Measurements from ENCODE around the gene YBEY. TPM values are rescaled to one million over a fixed set of nuclear protein-coding genes. Genes with fewer than 3 reads are reported as not detected.

The YBEY gene
- total RNA-seq (2021; fragmentation: NEBNext Ultra II Directional; extraction: Animal tissue kit (Norgen Biotek cat#: 25700)) (26.6 and 26.9 TPM in 2 replicates), polyA plus RNA-seq (2011; rRNA removed) (23.7 and 31.9 TPM in 2 replicates), polyA minus RNA-seq (2011; rRNA and poly(A)+ RNA removed) (19.1 and 20.3 TPM in 2 replicates)
- polyA plus RNA-seq (2011; cell fraction: cytosol; rRNA removed), result 32.7 TPM
- 12.1 TPM for polyA plus RNA-seq (2011; cell fraction: nucleus; rRNA removed)
- 28.6 to 46.1 TPM (median 29.9 TPM) in 4 replicates for polyA plus RNA-seq (2012, experiment 1 of 2)
- 36.9 TPM for polyA plus RNA-seq (2012, experiment 2 of 2)
- polyA plus RNA-seq (2013, experiment 1 of 2), result 23.5 TPM
- polyA plus RNA-seq (2013, experiment 2 of 2), result 21.8 TPM
- 16.4 TPM for polyA minus RNA-seq (2011; cell fraction: cytosol; rRNA and poly(A)+ RNA removed)
- 12.5 TPM for polyA minus RNA-seq (2011; cell fraction: nucleus; rRNA and poly(A)+ RNA removed)
- long read RNA-seq, experiment 1, partial matches to known transcripts, result 5 of 17 reads
- long read RNA-seq, experiment 1, other reads (novel, unspliced or antisense), result 2 of 17 reads
- long read RNA-seq, experiment 2, partial matches to known transcripts, result 0 of 8 reads
- long read RNA-seq, experiment 2, other reads (novel, unspliced or antisense), result 1 of 8 reads

GRCh38 chr21:46285761-46286647, at the start of gene YBEY:
TSS of gene YBEY (plus strand) at chr21:46286342. CDS start at chr21:46286914, 572 bp downstream.
- Histone ChIP-seq H3K23ac (ENCODE audit: insufficient read length) (no peak within 1 kb of the TSS), H3K27ac (ENCODE audit: low read depth, low read length) (peak within 1 kb of the TSS; percentile 82), H2AFZ (ENCODE audit: low read length) (no peak within 1 kb of the TSS), H2BK12ac (ENCODE audit: low read depth, low read length) (no peak within 1 kb of the TSS), H3K4me2 (ENCODE audit: insufficient read depth in 1 of 2, low read depth in 2 of 2, low read length in 2 of 2) (peak within 1 kb of the TSS; percentile 62 to 71), H4K91ac (replicated peaks; ENCODE audit: insufficient read length, low read length) (no peak within 1 kb of the TSS), H2BK15ac (ENCODE audit: low read length) (no peak within 1 kb of the TSS), H3K27me3 (replicated peaks in 1 of 4; ENCODE audit: control insufficient read depth in 3 of 4, extremely low read depth in 1 of 4, insufficient read depth in 3 of 4, low read length in 3 of 4) (no peaks in the 10 kb centered on the region), H3K79me2 (ENCODE audit: control insufficient read depth in 1 of 2, insufficient read depth in 2 of 2, low read length in 2 of 2) (peaks cover 14 to 48% of the 10 kb centered on the region in 2 experiments), H3K23me2 (ENCODE audit: low read depth, low read length) (peaks cover 4% of the 10 kb centered on the region), H3K79me1 (ENCODE audit: low read depth, low read length) (peaks cover 11% of the 10 kb centered on the region), H2BK20ac (ENCODE audit: low read length) (no peak within 1 kb of the TSS), H4K8ac (ENCODE audit: extremely low read depth, insufficient read depth, low read length) (peak within 1 kb of the TSS; percentile 95), H3K4me1 (replicated peaks in 1 of 4; ENCODE audit: control insufficient read depth in 3 of 4, insufficient read depth in 4 of 4, low read length in 3 of 4) (peaks cover 3 to 9% (median 4%) of the 10 kb centered on the region in 4 experiments; a peak in 5 of 7 replicates), H2BK5ac (ENCODE audit: low read depth, low read length) (peak within 1 kb of the TSS; percentile 71; the same call in 1 of the 2 replicates), H3K36me3 (ENCODE audit: control insufficient read depth in 2 of 4, insufficient read depth in 4 of 4, low read length in 3 of 4) (peaks cover 0 to 25% (median 6%) of the 10 kb centered on the region in 4 experiments; a peak in 5 of 8 replicates), H3K9me3 (ENCODE audit: insufficient read depth in 2 of 2, low read depth in 1 of 2, low read length in 1 of 2) (no peaks in the 10 kb centered on the region), H3K14ac (ENCODE audit: insufficient read length) (no peak within 1 kb of the TSS), H2AK5ac (ENCODE audit: low read depth, low read length) (no peak within 1 kb of the TSS), H3K56ac (replicated peaks; ENCODE audit: insufficient read length, low read depth, low read length) (peak within 1 kb of the TSS; percentile 79), H2BK120ac (replicated peaks; ENCODE audit: low read depth, low read length) (peak within 1 kb of the TSS; percentile 24), H4K20me1 (replicated peaks in 1 of 2; ENCODE audit: control insufficient read depth in 1 of 2, insufficient read depth in 2 of 2, low read length in 2 of 2) (peaks cover 7 to 15% of the 10 kb centered on the region in 2 experiments), H3K4ac (replicated peaks; ENCODE audit: insufficient read length, low read depth, low read length) (peak within 1 kb of the TSS; percentile 27), H3K9ac (replicated peaks in 1 of 4; ENCODE audit: extremely low read depth in 1 of 4, low read depth in 3 of 4, low read length in 3 of 4) (peak within 1 kb of the TSS; percentile 60 to 85 (median 76)), H4K5ac (ENCODE audit: insufficient read length, low read depth, low read length) (peak within 1 kb of the TSS; percentile 82), H3K4me3 (ENCODE audit: extremely low read depth in 1 of 4, insufficient read depth in 2 of 4, low read depth in 3 of 4, low read length in 4 of 4) (peak within 1 kb of the TSS; percentile 55 to 90 (median 74)), H3K18ac (ENCODE audit: extremely low read depth, low read length) (peak within 1 kb of the TSS; percentile 44)
- ChIA-PET CTCF (ENCODE audit: partially characterized antibody) (interaction anchor here (1.2 to 2.6 kb wide), 3 partner anchors 20 to 43 kb away, joined by 3 to 9 read pairs (median 4); a partner anchor contains a TSS), POLR2A (ENCODE audit: partially characterized antibody) (interaction anchor here (1.0 to 2.2 kb wide), 8 partner anchors 9 to 40 kb away, joined by 3 to 6 read pairs (median 5); partner anchors contain the start of genes C21orf58 and PCNT)
- FAIRE-seq (no peak), DNase-seq (ENCODE audit: low read depth in 1 of 2, low spot score in 2 of 2) (peak; percentile 72 to 91)
- 1% methylated on average over 18 of the region's 105 CpGs; no CpG with 5 or more reads in 1 of the 2 experiments for WGBS, 2 experiments (ENCODE audit: extremely low coverage in 1 of 2, insufficient coverage in 1 of 2, insufficient read length in 1 of 2, insufficient replicate concordance in 2 of 2, low coverage in 1 of 2, low lambda C conversion rate in 2 of 2, missing lambda C conversion rate in 1 of 2)
- TF ChIP-seq POLR2AphosphoS5 (IDR thresholded peaks at IDR 0.05; ENCODE audit: low read depth, low read length), result peak; percentile 66; the same call in 1 of the 2 replicates
- peak; percentile 64 for TF ChIP-seq PHF8 (conservative IDR thresholded peaks at IDR 0.05; ENCODE audit: low read depth, low read length)
- TF ChIP-seq SP4 (IDR thresholded peaks at IDR 0.05; ENCODE audit: low read length), result no peak; the same call in 1 of the 2 replicates
- TF ChIP-seq RBBP5 (IDR thresholded peaks at IDR 0.05; ENCODE audit: borderline replicate concordance, low read depth, low read length), result peak; percentile 97
- 0 out of 2 replicates have a peak, but pooled peaks have one; percentile 25 for TF ChIP-seq SRF (IDR thresholded peaks at IDR 0.05; ENCODE audit: low read depth, low read length)
- no peak for TF ChIP-seq SP2 (IDR thresholded peaks at IDR 0.05; ENCODE audit: low read length)
- TF ChIP-seq NANOG (IDR thresholded peaks at IDR 0.05; ENCODE audit: insufficient read depth, low read depth, low read length, poor library complexity, severe bottlenecking), result peak; percentile 4
- TF ChIP-seq SP1 (IDR thresholded peaks at IDR 0.05; ENCODE audit: low read depth, low read length), result 0 out of 2 replicates have a peak, but pooled peaks have one; percentile 5

Data from H1 (cell line).